UCSD-AML1 (cell line): ENCODE results near the gene ANKRD10.
"Not testable (repeated sequence)": the region's sequence is repeated elsewhere in the genome, so short reads cannot be mapped to it uniquely, and the experiment has no call there.

Source experiments
- DNase-seq: peaks from one replicate; lab custom pipeline; 2025; ENCODE audit not compliant: unreplicated experiment; lab: John Stamatoyannopoulos, UW

Gene ANKRD10

GRCh38 chr13:110869231-110869804, 45.6 kb downstream of the ANKRD10 start:
- no peak for DNase-seq

- no peak for DNase-seq
These were observed 46.1 kb downstream of the ANKRD10 start for GRCh38 chr13:110868720-110869119.

- no peak for DNase-seq
These were observed 47.5 kb downstream of the ANKRD10 start for GRCh38 chr13:110867380-110867779.

DNA sequence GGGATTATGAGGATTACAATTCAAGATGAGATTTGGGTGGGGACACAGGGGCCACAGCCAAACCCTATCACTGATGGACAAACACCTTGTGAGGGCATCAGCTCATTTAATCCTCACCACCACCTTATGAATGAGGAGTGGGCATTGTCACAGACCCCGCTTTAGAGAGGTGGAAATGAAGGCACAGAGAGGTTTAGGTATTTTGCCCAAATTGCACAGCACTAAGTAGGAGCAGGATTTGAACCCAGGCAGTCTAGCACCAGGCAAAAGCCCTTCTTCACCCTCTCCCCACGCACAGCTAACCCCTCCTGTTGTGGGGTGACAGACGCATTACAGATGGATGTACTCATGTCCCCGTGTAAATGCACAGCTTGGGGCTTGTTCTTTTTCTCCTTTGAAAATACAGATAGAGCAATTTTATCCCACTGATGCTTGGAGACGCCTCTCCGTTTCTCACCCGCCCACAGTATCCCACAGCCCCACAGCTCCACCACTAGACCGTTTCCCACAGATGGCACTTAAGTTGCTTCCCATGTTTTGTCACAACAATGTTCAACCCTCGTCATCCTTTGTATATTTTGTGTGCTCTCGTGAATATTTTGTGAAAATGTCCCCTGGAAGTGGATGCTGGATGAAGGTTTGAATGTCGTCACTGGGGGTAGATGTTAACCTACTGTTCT, 48.2 kb downstream of the ANKRD10 start:
- no peak for DNase-seq

DNA sequence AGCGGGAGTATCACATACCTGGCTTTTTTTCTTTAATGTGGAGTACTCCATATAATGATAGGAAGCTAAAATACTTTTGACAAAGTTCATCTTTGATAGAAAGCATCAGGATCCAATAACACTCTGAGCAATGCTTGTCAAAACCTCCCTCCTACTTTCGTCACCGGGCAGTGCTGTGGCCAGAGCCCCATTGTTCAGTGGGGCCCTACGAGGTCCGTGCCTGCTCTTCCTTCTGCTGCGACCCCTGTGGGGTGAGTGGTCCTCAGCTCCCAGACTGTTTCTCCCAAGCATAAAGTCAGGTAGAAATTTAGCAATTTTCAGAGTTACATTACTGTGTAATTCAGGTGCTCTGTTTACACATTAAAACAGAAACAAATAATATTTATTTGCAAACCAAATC, 51.2 kb downstream of the ANKRD10 start:
- DNase-seq = no peak

DNA sequence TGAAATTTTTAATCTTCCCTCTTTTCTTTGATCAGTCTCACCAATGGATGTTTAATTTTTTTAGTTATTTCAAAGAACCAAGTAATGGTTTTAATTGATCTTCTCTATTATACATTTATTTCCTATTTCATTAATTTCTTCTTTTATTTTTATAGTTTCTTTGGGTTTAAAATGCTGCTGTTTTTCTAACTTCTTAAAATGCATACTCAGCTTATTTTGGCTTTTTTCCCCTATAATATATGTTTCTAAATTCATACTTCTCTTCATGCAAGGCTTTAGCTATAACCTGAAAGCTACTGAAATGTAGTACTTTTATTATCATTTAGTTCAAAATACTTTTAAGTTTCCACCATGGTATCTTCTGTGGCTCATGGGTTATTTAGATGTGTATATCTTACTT, 53.9 kb downstream of the ANKRD10 start:
- no peak for DNase-seq

DNA sequence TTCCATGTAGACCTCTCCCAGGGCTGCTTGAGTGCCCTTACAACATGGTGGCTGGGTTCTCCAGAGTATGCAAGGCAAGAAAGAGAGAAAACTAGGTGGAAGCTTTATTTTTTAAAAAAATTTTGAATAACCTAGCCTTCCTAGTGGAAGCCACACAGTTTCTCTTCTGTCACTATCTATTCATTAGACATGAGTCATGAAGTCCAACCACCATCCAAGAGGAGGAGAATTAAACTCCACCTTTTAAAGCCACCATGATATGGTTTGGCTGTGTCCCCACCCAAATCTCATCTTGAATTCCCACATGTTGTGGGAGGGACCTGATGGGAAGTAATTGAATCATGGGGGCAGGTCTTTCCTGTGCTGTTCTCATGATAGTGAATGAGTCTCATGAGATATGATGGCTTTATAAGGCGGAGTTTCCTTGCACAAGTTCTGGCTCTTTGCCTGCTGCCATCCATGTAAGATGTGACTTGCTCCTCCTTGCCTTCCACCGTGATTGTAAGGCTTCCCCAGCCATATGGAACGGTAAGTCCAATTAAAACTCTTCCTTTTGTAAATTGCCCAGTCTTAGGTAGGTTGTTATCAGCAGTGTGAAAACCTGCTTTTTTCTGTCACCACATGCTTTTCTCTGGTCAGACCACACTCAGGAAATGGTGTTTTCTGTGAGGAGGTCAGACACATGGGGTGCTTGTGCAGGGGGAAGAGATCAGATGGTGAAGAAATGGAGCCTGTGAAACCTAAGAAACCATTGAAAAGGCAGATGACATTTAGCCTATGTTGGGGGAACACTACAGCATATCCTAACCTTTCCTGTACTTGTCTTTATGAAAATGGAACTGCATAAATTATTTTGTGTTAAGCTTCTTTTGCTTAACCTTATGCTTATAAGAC, 57.7 kb downstream of the ANKRD10 start:
- no peak for DNase-seq

DNA sequence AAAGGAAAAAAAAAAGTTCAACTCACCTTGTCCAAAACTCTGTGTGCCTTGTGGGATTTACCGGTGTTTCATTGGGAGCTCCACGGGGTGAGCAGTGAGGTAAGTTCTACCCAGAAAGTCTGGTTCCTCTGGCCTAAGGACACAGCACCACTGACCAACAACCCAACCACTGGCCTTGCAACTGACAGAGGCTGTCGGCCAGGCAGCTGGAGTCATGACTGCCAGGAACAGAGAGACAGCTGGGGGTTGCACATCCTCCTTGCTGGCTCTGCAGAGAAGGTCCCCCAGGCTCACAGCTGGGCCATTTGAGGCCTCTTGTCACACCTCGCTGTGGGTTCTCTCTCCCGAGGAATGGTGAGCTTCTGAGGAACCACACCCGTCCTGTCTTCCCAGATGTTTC, 59.5 kb downstream of the ANKRD10 start:
- DNase-seq = no peak

- no peak for DNase-seq
These were observed 60.0 kb downstream of the ANKRD10 start for GRCh38 chr13:110854866-110855265.

DNA sequence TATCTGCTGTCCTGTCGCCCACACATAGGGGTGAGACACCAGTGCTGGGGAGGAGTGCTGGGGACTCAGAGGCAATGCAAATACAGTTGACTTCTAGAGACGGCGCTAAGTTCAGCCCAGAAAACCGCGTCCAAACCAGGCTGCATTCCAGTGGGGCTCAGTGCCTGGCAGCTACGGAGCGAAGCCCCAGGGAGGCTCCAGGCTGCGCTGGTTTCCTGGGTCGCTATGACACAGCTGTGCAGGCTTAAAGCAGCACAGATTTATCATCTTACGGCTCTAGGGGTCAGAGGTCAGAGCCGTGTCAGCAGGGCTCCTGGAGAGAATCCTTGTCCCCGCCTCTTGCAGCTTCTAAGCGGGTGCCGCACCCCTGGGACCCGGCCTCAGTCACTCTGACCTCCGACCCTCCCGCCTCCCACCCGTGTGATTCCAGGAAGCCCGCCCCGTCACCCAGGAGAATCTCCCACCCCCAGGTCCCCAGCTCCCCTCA, 61.6 kb downstream of the ANKRD10 start:
- no peak for DNase-seq

DNA sequence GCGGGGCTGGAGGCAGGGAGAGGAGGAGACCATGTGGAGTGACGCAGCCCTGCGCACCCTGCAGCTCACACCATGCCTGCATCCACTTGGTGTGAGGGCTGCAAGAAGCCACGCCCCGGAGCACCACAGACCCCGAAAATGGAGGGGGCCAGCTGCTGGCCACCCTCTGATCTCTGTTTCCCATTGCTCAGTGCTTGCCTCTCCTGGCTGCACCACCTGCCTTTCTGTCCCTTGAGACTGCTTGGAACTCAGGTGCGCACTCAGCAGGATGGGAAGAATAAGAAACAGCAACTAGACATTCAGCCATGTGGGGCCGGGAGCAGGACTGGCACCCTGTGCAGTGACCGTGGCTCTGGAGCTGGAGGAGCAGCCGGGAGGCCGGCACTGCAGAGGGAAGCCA, 64.0 kb downstream of the ANKRD10 start:
- DNase-seq = no peak

GRCh38 chr13:110850006-110850405, 64.9 kb downstream of the ANKRD10 start:
- DNase-seq = no peak

DNA sequence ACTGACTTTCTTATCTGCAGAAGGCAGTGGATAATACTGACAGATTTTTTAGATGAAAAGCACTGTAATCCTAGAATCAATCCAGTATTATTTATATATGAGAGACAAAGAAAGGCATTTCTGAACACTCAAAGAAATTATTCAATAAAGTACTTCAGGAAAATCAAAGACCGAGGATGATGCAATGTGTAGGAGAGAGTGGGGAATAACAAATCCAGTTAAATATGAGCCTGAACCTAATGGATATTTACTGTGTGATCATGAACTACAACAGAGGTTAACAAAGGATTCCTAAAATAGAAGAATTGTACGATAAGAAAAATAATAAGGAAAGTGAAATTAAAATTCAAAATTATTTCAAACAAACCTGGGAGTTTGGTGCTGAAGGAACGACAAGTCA, 69.3 kb downstream of the ANKRD10 start:
- DNase-seq = no peak

DNA sequence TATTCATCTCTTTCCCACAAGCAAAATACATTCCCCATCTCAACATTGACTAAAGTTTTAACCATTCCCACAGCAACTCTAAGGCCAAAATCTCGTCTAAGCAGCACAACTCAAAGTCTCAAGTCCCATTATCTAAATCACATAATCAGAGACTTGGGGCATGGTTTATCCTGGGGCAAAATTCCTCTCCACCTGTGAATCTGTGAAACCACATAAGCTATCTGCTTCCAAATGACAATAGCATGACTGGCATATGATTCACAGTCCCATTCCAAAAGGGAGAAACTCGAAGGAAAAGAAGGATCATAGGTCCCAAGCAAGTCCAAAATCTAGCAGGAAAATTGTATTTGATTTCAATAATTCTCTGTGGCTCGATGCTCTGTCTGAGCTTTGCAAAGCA, 73.0 kb downstream of the ANKRD10 start:
- no peak for DNase-seq

DNA sequence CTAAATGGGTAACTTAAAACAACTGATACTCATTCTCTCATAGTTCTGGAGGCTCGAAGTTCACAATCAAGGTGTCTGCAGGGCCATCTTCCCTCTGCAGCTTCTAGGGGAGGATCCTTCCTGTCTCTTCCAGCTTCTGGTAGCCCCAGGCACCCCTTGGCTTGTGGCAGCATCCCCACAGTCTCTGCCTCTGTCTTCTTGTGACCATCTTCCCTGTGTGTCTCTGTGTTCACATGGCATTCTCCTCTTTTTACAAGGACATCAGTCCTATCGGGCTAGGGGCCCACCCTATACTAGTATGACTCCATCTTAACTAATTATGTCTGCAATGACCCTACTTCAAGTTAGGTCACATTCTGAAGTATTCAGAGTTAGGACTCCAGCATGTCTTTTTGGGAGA, 73.5 kb downstream of the ANKRD10 start:
- no peak for DNase-seq

DNA sequence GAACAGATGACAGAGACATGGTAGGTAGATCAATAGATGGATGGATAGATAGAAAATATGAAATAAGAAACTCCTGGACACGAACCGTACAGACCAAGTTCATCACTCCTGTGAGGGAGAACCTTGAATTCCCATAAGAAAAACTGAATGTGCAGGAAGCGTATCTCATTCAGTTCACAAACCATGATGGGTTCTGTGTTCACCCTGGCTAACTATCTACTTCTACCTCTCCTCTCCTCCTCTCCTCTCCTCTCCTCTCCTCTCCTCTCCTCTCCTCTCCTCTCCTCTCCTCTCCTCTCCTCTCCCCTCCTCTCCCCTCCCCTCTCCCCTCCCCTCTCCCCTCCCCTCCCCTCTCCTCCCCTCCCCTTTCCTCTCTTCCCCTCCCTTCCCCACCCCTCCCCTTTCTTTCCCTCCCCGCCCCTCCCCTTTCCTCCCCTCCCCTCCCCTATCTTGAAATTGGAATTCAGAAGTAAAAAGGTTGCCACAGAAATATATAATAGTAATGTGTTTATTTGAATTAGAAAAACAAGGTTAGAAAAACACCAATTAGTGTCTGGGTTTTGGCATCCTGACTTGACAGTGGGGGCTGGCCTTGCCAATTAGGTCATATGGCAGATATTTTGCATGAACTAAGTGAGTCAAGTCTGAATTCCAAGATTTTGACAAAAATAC, 75.9 kb downstream of the ANKRD10 start:
- no peak for DNase-seq

DNA sequence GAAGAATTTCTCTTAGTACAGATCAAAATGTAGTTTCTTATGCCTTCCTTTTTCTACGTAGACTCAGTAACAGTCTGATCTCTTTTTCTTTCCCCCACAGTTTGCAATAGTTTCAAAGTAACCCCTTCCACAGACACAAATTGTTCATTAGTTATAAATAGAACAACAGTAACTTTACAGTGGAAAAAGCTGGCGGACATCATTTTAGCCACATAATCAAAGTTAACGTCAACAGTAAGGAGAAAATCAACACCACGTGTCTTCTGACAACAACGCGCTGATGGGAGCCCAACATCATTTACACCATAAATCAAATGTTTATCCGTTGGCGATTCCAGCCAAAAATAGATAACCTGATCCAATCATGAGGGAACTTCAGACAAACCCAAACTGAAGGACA, 76.8 kb downstream of the ANKRD10 start:
- no peak for DNase-seq

DNA sequence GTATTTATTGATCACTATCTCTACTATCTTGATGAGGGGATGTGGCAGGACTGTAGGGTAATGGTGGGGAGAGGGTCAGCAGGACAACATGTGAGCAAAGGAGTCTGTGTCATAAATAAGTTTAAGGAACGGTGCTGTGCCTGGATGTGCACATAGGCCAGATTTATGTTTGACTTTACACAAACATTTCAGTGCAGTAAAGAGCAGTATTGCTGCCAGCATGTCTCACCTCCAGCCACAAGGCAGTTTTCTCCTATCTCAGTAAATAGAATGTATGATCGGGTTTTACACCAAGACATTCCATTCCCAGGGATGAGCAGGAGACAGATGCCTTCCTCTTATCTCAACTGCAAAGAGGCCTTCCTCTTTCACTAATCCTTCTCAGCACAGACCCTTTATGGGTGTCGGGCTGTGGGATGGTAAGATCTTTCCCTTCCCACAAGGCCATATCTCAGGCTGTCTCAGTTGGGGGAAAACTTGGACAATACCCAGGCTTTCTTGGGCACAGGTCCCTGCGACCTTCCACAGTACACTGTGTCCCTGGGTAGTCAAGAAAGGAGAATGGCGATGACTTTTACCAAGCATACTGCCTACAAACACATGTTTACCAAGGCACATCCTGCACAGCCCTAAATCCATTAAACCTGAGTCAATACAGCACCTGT, 77.3 kb downstream of the ANKRD10 start:
- DNase-seq = not testable (repeated sequence)

DNA sequence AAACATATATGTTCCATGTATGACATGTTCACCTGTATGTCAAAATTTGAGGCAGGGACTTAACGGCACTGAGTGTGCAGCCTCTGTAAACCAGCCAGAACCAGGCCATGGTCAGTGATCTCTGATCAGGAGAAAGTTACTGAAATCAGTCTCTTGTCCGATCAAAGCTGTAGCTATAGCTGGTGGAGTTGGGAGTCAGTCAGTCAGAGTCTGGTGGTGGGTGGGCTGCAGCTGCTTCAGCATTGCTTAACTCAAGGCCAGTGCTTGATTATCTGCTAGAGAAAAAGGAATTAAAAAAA, 78.3 kb downstream of the ANKRD10 start:
- no peak for DNase-seq

DNA sequence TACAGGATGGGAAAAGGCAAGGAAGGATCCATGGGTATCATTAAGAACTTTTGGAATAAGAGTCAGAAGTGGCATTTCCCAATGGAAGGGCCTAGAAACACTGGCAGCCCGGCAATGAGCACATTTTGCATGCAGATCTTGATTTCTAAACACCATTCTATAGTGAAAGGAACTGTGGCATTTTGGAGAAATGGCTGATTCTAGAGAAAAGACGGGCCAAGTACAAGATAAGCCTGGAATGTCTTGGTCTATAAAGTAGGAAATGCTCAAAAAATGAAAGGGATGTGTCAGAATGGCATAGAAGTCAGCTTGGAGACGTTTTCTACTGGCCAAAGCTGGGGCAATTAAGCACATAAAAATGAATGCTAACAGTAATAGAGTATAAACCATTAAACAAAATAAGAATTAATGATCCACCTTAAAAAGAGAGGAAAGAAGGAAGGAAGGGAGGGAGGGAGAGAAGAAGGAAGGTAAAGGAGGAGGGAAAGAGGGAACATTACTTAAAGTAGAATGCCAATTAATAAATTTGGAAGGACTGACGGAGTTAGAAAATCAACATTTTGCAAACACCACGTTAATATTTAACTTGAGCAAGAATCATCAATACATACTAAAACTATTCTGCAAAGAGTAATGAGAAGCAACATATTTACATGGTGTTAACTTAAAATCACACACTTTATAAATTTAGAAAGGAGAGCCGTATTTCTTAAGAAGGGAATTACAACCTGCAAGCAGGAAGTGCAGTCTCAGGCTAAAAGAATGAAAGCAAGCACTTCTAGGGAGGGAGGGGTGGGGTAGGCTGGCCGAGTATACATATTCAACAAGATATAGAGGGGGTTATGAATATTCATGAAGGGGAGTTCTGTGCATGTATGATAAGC, 78.9 kb downstream of the ANKRD10 start:
- no peak for DNase-seq
